Vagina (tissue), 2 donors: ENCODE data around the gene RPH3AL. TPM values are rescaled to one million over a fixed set of nuclear protein-coding genes. Genes with fewer than 3 reads are reported as not detected.

Experiments used
- DNase-seq, 2 donors: peaks; one replicate each; pipeline ENCODE4 v3.0.0-alpha.2; 2017; ENCODE audit errors: extremely low spot score in 2 of 2
- H3K27ac ChIP-seq: fragments of 200-600 bp; sonication (generic); one replicate; pipeline ENCODE4 v1.5.1; 2019
- H3K27me3 ChIP-seq: fragments of 200-600 bp; sonication (generic); one replicate; pipeline ENCODE4 v1.5.1; 2019
- H3K36me3 ChIP-seq, 2 donors: fragments of 200-600 bp; sonication (generic); one replicate each; pipeline ENCODE4 v1.5.1; 2017 to 2019
- H3K4me1 ChIP-seq: fragments of 200-600 bp; sonication (generic); one replicate; pipeline ENCODE4 v1.5.1; 2019
- H3K4me3 ChIP-seq, 2 donors: fragments of 200-600 bp; sonication (generic); 1 replicate in 1 of 2; 2 replicates in 1 of 2; pipeline ENCODE4 v1.5.1; 2016 to 2019
- H3K9me3 ChIP-seq: fragments of 200-600 bp; sonication (generic); one replicate; pipeline ENCODE4 v1.5.1; 2019
- CTCF ChIP-seq, 3 experiments: fragments of 450-650 bp in 2 of 3; fragments of 200-600 bp in 1 of 3; sonication (generic) in 1 of 3; IDR thresholded peaks; one replicate each; pipeline ENCODE4 v1.5.1; 2017 to 2019; ENCODE audit warnings: antibody characterized with exemption in 3 of 3, mild to moderate bottlenecking in 2 of 3, moderate library complexity in 2 of 3
- POLR2A ChIP-seq, 2 donors: fragments of 450-650 bp; IDR thresholded peaks; one replicate each; pipeline ENCODE4 v1.6.1; 2017; ENCODE audit warnings: antibody characterized with exemption in 2 of 2, mild to moderate bottlenecking in 2 of 2, moderate library complexity in 2 of 2
- POLR2AphosphoS5 ChIP-seq, 2 donors: sonication (generic); formaldehyde crosslinking; IDR thresholded peaks; one replicate each; pipeline ENCODE4 v1.9.0; 2017; ENCODE audit warnings: antibody characterized with exemption in 2 of 2, mild to moderate bottlenecking in 2 of 2, low read depth in 1 of 2; ENCODE audit not compliant: insufficient read depth in 1 of 2
- intact Hi-C: fragments of 100-400 bp; cut with DNase I; formaldehyde crosslinking; loops from one replicate; pipeline ENCODE4 v1.15.1; 2023
- total RNA-seq: library from RNA; depleted of rRNA; stranded (reverse); fragments of >200 nt; gene quantifications from one replicate; pipeline ENCODE4 v1.2.3, GENCODE V29; 2016

The RPH3AL gene
- total RNA-seq, 1 donor from 2014 or later = 43.5 TPM

GRCh38 chr17:303168-303567 is 49.4 kb downstream of the RPH3AL start:
- TF ChIP-seq CTCF (IDR thresholded peaks at IDR 0.05) = no peak
- TF ChIP-seq POLR2A (IDR thresholded peaks at IDR 0.05) = no peak
- TF ChIP-seq POLR2AphosphoS5 (IDR thresholded peaks at IDR 0.05; ENCODE audit: insufficient read depth in 1 of 2, low read depth in 1 of 2) = no peak
- no peaks in the 10 kb centered on the region for H3K36me3 ChIP-seq

GRCh38 chr17:302300-302698 is 50.3 kb downstream of the RPH3AL start:
- no peak for DNase-seq
- Histone ChIP-seq H3K4me3 (no peak overlapping the region), H3K27me3 (no peaks in the 10 kb centered on the region), H3K27ac (peak overlapping the region; percentile 23), H3K36me3 (no peaks in the 10 kb centered on the region), H3K9me3 (no peaks in the 10 kb centered on the region), H3K4me1 (no peaks in the 10 kb centered on the region)
- intact Hi-C loops = no loop called here
- TF ChIP-seq POLR2AphosphoS5 (IDR thresholded peaks at IDR 0.05; ENCODE audit: insufficient read depth in 1 of 2, low read depth in 1 of 2) (peak in 1 of 2 donors; percentile 8), CTCF (IDR thresholded peaks at IDR 0.05) (no peak), POLR2A (IDR thresholded peaks at IDR 0.05) (no peak)

More at GRCh38 chr17:303168-303567, 49.4 kb downstream of the RPH3AL start:
- no peaks in the 10 kb centered on the region for H3K9me3 ChIP-seq
- intact Hi-C loops = no loop called here
- H3K4me1 ChIP-seq = peaks cover 9% of the 10 kb centered on the region
- H3K27me3 ChIP-seq = no peaks in the 10 kb centered on the region
- H3K4me3 ChIP-seq = no peak overlapping the region
- H3K27ac ChIP-seq = no peak overlapping the region
- DNase-seq = no peak

- H3K9me3 ChIP-seq = no peaks in the 10 kb centered on the region
- no peaks in the 10 kb centered on the region for H3K4me1 ChIP-seq
- no peak for DNase-seq
- intact Hi-C loops = no loop called here
- no peak overlapping the region for H3K4me3 ChIP-seq
- peak in 1 of 2 donors; percentile 31 for TF ChIP-seq POLR2AphosphoS5 (IDR thresholded peaks at IDR 0.05; ENCODE audit: insufficient read depth in 1 of 2, low read depth in 1 of 2)
- TF ChIP-seq CTCF (IDR thresholded peaks at IDR 0.05) = no peak
- H3K36me3 ChIP-seq = no peaks in the 10 kb centered on the region
- peak overlapping the region; percentile 23 for H3K27ac ChIP-seq
- no peaks in the 10 kb centered on the region for H3K27me3 ChIP-seq
Observed at GRCh38 chr17:301681-302299, 50.8 kb downstream of the RPH3AL start.

DNA sequence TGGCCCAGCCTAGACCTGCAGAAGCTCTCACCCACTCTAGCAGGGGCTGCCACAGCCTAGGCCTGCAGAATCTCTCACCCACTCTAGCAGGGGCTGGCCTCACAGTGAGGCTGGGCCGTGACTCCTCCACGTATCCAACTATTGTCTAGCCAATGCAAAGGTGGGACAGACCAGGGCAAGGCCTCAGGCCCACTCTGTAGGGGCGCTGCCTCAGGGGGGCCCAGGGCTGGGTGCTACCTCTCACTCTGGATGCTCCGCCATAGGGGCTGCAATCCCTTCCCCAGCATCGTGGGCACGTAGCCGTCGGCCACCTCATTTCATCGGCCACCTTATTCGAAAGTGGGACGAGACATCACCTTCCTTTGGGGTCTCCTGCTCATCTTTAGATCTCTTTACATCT is 51.7 kb downstream of the RPH3AL start:
- intact Hi-C loops = no loop called here

More for the DNA sequence above, 51.7 kb downstream of the RPH3AL start:
- TF ChIP-seq CTCF (IDR thresholded peaks at IDR 0.05) (no peak), POLR2AphosphoS5 (IDR thresholded peaks at IDR 0.05; ENCODE audit: insufficient read depth in 1 of 2, low read depth in 1 of 2) (no peak), POLR2A (IDR thresholded peaks at IDR 0.05) (no peak)
- H3K4me1 ChIP-seq = no peaks in the 10 kb centered on the region
- H3K36me3 ChIP-seq = no peaks in the 10 kb centered on the region
- H3K4me3 ChIP-seq = no peak overlapping the region
- H3K27me3 ChIP-seq = no peaks in the 10 kb centered on the region
- H3K9me3 ChIP-seq = no peaks in the 10 kb centered on the region
- no peak for DNase-seq
- H3K27ac ChIP-seq = no peak overlapping the region
